Neural cell (in vitro differentiated cells): ENCODE results near the gene NCKAP5. TPM values are rescaled to one million over a fixed set of nuclear protein-coding genes. Genes with fewer than 3 reads are reported as not detected.

Source experiments
- H2AFZ ChIP-seq: fragments of 200-600, 300-800 bp; sonication (generic), shearing (Covaris generic); 2 replicates; pipeline ENCODE4 v1.6.0; 2014; ENCODE audit warnings: low read depth, mild to moderate bottlenecking, antibody characterized with exemption, low read length, moderate library complexity
- H3F3A ChIP-seq: fragments of 200-600 bp; shearing (Covaris generic); 2 replicates; pipeline ENCODE4 v1.6.1; 2016; ENCODE audit warnings: mild to moderate bottlenecking, moderate library complexity, mixed read lengths, antibody characterized with exemption, low read length; ENCODE audit not compliant: insufficient read depth, poor library complexity, severe bottlenecking
- H3K27ac ChIP-seq: fragments of 200-600, 300-800 bp; sonication (generic), shearing (Covaris generic); 2 replicates; pipeline ENCODE4 v1.5.1; 2014; ENCODE audit warnings: mild to moderate bottlenecking, low read length, moderate library complexity
- H3K27me3 ChIP-seq: fragments of 300-800, 200-600 bp; sonication (generic), shearing (Covaris generic); 2 replicates; pipeline ENCODE4 v1.6.0; 2014; ENCODE audit warnings: mild to moderate bottlenecking, low read depth, low read length, moderate library complexity; ENCODE audit not compliant: insufficient read depth
- H3K36me3 ChIP-seq: fragments of 300-800, 200-600 bp; sonication (generic), shearing (Covaris generic); 2 replicates; pipeline ENCODE4 v1.5.1; 2014; ENCODE audit warnings: mild to moderate bottlenecking, antibody characterized with exemption, low read length, moderate library complexity; ENCODE audit not compliant: insufficient read depth
- H3K4me2 ChIP-seq: fragments of 300-800, 200-600 bp; sonication (generic), shearing (Covaris generic); 2 replicates; pipeline ENCODE4 v1.6.0; 2014; ENCODE audit warnings: mild to moderate bottlenecking, low read length
- H3K4me3 ChIP-seq: fragments of 300-800, 200-600 bp; sonication (generic), shearing (Covaris generic); 2 replicates; pipeline ENCODE4 v1.5.1; 2014; ENCODE audit warnings: mild to moderate bottlenecking, low read length, moderate library complexity
- H3K79me2 ChIP-seq: fragments of 200-600 bp; shearing (Covaris generic); replicated peaks from 2 replicates; pipeline ENCODE4 v1.6.0; 2014; ENCODE audit warnings: mild to moderate bottlenecking, low read length, moderate library complexity; ENCODE audit not compliant: insufficient read depth
- H3K9ac ChIP-seq: fragments of 300-800, 200-600 bp; sonication (generic), shearing (Covaris generic); 2 replicates; pipeline ENCODE4 v1.6.1; 2016; ENCODE audit warnings: mild to moderate bottlenecking, low read length, mixed read lengths
- H3K9me2 ChIP-seq: fragments of 200-600 bp; shearing (Covaris generic); 2 replicates; pipeline ENCODE4 v1.6.1; 2016; ENCODE audit warnings: mild to moderate bottlenecking, low read length, mixed read lengths; ENCODE audit not compliant: insufficient read depth
- H3K9me3 ChIP-seq: fragments of 200-600, 300-800 bp; sonication (generic), shearing (Covaris generic); 2 replicates; pipeline ENCODE4 v1.6.1; 2016; ENCODE audit warnings: mild to moderate bottlenecking, mixed run types, low read length, moderate library complexity, mixed read lengths
- H4K20me1 ChIP-seq: fragments of 200-600 bp; shearing (Covaris generic); 2 replicates; pipeline ENCODE4 v1.6.1; 2016; ENCODE audit warnings: mild to moderate bottlenecking, mixed run types; ENCODE audit not compliant: insufficient read depth
- CTCF ChIP-seq: fragments of 450-650 bp; IDR thresholded peaks from 2 replicates; pipeline ENCODE4 v1.5.1; 2014; ENCODE audit warnings: antibody characterized with exemption, mild to moderate bottlenecking, moderate library complexity; ENCODE audit not compliant: poor library complexity, severe bottlenecking
- EP300 ChIP-seq: fragments of 450-650 bp; conservative IDR thresholded peaks from 2 replicates; pipeline ENCODE4 v1.6.1; 2014; ENCODE audit warnings: antibody characterized with exemption, mild to moderate bottlenecking, moderate library complexity; ENCODE audit not compliant: poor library complexity, severe bottlenecking
- EZH2 ChIP-seq: fragments of 200-600, 300-800 bp; shearing (Covaris generic), sonication (generic); IDR thresholded peaks from 2 replicates; pipeline ENCODE4 v1.6.1; 2014; ENCODE audit warnings: antibody characterized with exemption, low read length, borderline replicate concordance, mild to moderate bottlenecking; ENCODE audit not compliant: insufficient read depth, poor library complexity, severe bottlenecking
- MXI1 ChIP-seq: fragments of 450-650 bp; conservative IDR thresholded peaks from 2 replicates; pipeline ENCODE4 v1.6.1; 2014; ENCODE audit warnings: antibody characterized with exemption, mild to moderate bottlenecking; ENCODE audit not compliant: poor library complexity, severe bottlenecking
- POLR2AphosphoS5 ChIP-seq: IDR thresholded peaks from 2 replicates; pipeline ENCODE4 v1.6.1; 2012
- RAD21 ChIP-seq: fragments of 450-650 bp; conservative IDR thresholded peaks from 2 replicates; pipeline ENCODE4 v1.6.1; 2014; ENCODE audit warnings: antibody characterized with exemption, mild to moderate bottlenecking, moderate library complexity
- REST ChIP-seq: IDR thresholded peaks from 2 replicates; pipeline ENCODE4 v1.6.1; 2012; ENCODE audit warnings: borderline replicate concordance
- SMC3 ChIP-seq: fragments of 450-650 bp; conservative IDR thresholded peaks from 2 replicates; pipeline ENCODE4 v1.6.1; 2014; ENCODE audit warnings: antibody characterized with exemption, mild to moderate bottlenecking, moderate library complexity; ENCODE audit not compliant: poor library complexity
- TAF1 ChIP-seq: IDR thresholded peaks from 2 replicates; pipeline ENCODE4 v1.6.1; 2012; ENCODE audit warnings: low read depth
- polyA plus RNA-seq: library from polyadenylated mRNA; depleted of rRNA; stranded (reverse); fragments of >200 nt; gene quantifications from 2 replicates; pipeline ENCODE4 v1.2.3, GENCODE V29; 2014

NCKAP5 gene
- polyA plus RNA-seq, 1 donor from 2014 or later = 2.4 TPM

- H4K20me1 ChIP-seq = no peaks in the 10 kb centered on the region
- H3K4me2 ChIP-seq = no peak overlapping the region
- no peak overlapping the region for H3K27ac ChIP-seq
- H3K9me2 ChIP-seq = no peaks in the 10 kb centered on the region
- no peaks in the 10 kb centered on the region for H3K27me3 ChIP-seq
- no peak for TF ChIP-seq TAF1
- no peak for TF ChIP-seq EP300
- TF ChIP-seq MXI1 = no peak
- no peak for TF ChIP-seq POLR2AphosphoS5
- TF ChIP-seq CTCF = no peak
- TF ChIP-seq EZH2 = no peak
- TF ChIP-seq RAD21 = no peak
- no peak for TF ChIP-seq REST
- TF ChIP-seq SMC3 = no peak
- no peaks in the 10 kb centered on the region for H3F3A ChIP-seq
- H3K79me2 ChIP-seq = no peaks in the 10 kb centered on the region
- no peaks in the 10 kb centered on the region for H3K36me3 ChIP-seq
- no peak overlapping the region for H2AFZ ChIP-seq
- no peak overlapping the region for H3K4me3 ChIP-seq
- no peak overlapping the region for H3K9ac ChIP-seq
- H3K9me3 ChIP-seq = no peaks in the 10 kb centered on the region
Measured at GRCh38 chr2:133442393-133442792, 125.9 kb downstream of the NCKAP5 start.

GRCh38 chr2:133439565-133439920, 128.7 kb downstream of the NCKAP5 start:
- no peak overlapping the region for H2AFZ ChIP-seq
- no peaks in the 10 kb centered on the region for H3K36me3 ChIP-seq
- no peak overlapping the region for H3K4me2 ChIP-seq
- no peak for TF ChIP-seq MXI1
- no peak for TF ChIP-seq REST
- no peak for TF ChIP-seq TAF1
- TF ChIP-seq CTCF = no peak
- no peak for TF ChIP-seq EP300
- TF ChIP-seq SMC3 = no peak
- TF ChIP-seq EZH2 = no peak
- no peak for TF ChIP-seq RAD21
- TF ChIP-seq POLR2AphosphoS5 = no peak
- H3K27me3 ChIP-seq = no peaks in the 10 kb centered on the region
- H3K9ac ChIP-seq = no peak overlapping the region
- no peaks in the 10 kb centered on the region for H3K9me2 ChIP-seq
- H4K20me1 ChIP-seq = no peaks in the 10 kb centered on the region
- no peak overlapping the region for H3K27ac ChIP-seq
- H3K79me2 ChIP-seq = no peaks in the 10 kb centered on the region
- H3K9me3 ChIP-seq = no peaks in the 10 kb centered on the region
- no peak overlapping the region for H3K4me3 ChIP-seq
- H3F3A ChIP-seq = no peaks in the 10 kb centered on the region
